ENCODE results near the gene SEBOX.

The SEBOX gene

DNA sequence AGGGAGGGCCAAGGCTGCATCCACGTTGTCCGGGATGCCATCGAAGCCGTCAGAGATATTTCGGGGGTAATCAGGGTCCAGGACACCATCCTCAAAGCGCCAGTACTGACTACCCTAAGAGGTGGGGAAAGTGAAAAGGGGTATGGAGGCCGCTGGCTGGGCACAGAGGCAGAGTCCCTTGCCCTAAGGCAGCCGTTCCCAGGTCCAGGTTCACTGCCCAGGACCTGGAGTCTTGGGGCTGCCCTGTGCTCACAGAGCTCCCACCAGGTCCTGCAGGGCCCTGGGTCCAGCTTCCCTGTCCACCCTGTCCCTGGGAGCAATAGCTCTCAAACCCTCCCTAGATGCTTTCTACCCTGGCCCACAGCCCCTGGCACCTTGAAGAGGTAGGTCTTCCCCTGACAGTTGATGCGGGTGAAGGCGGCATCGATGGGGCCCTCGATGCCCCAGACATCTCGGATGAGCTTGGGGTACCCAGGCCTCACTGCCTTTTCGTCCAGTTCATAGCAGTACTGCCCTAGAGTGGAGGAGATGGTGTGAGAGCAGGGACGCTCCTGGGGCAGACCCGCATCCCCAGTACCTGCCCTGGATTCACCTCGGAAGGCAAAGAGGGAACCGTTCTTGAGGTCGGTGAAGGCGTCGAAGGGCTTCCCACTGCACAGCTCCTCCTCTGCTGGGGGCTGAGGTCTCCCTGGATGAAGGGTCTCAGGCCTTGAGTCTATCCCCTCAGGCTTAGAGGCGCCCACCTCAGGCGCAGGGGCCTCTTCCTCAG lies 4.1 kb upstream of the SEBOX start:
- H3K9me3 ChIP-seq (ENCODE audit: insufficient read depth, low read depth, low read length): no peaks in the 10 kb centered on the region
- H3K27me3 ChIP-seq (ENCODE audit: insufficient read depth, low read length, poor library complexity, severe bottlenecking): no peaks in the 10 kb centered on the region
- H3K4me1 ChIP-seq (ENCODE audit: insufficient read depth, low read length, poor library complexity, severe bottlenecking): no peaks in the 10 kb centered on the region
- H3K9ac ChIP-seq (ENCODE audit: low read depth, low read length, poor library complexity, severe bottlenecking): no peak overlapping the region
- TF ChIP-seq EZH2phosphoT487 (IDR thresholded peaks at IDR 0.05; ENCODE audit: borderline replicate concordance): no peak
- TF ChIP-seq CTCF (conservative IDR thresholded peaks at IDR 0.05; ENCODE audit: low read length): no peak
- H3F3A ChIP-seq (ENCODE audit: low read depth): 0 out of 2 replicates have a peak, but pooled peaks cover 2% of the 10 kb centered on the region
- no peaks in the 10 kb centered on the region for H3K36me3 ChIP-seq (ENCODE audit: insufficient read depth, low read length)
- H3K4me3 ChIP-seq (ENCODE audit: low read length, poor library complexity, severe bottlenecking): no peak overlapping the region
- H3K79me2 ChIP-seq (ENCODE audit: insufficient read depth, low read length): no peaks in the 10 kb centered on the region
- H3K9me2 ChIP-seq (replicated peaks; ENCODE audit: low read depth, low read length): no peaks in the 10 kb centered on the region
- no peaks in the 10 kb centered on the region for H4K20me1 ChIP-seq (ENCODE audit: insufficient read depth, low read length, poor library complexity, severe bottlenecking)
- H2AFZ ChIP-seq (ENCODE audit: low read length): no peak overlapping the region
- H3K4me2 ChIP-seq (ENCODE audit: low read depth, low read length, poor library complexity, severe bottlenecking): no peak overlapping the region

DNA sequence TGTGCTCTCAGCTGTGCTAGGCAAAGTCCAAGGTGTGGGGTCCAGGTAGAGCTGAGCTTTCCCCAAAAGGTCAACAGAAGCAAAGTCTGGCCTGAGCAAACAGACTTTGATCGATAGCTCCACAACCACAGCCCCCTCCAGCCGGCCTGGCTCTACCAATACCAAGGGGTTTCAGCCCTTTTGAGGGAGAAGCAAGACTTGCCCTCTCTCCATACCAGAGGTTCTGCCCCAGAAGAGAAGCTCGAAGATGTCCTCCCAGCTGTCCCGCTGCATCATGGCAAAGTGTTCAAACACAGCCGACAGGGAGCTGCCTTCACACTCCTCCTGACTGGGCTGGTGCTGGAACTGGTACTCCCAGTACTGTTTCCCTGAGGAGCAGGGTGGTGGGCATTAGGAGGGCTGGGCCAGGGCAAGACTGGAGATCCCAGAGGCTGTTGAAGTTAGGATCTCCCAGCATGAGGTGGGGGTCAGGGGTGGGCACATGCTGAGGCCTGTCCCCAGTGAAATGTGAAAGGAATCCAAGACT lies 3.4 kb upstream of the SEBOX start:
- Histone ChIP-seq H3K9ac (ENCODE audit: low read depth, low read length, poor library complexity, severe bottlenecking) (no peak overlapping the region), H3F3A (ENCODE audit: low read depth) (0 out of 2 replicates have a peak, but pooled peaks cover 2% of the 10 kb centered on the region), H2AFZ (ENCODE audit: low read length) (no peak overlapping the region), H3K27me3 (ENCODE audit: insufficient read depth, low read length, poor library complexity, severe bottlenecking) (no peaks in the 10 kb centered on the region), H3K36me3 (ENCODE audit: insufficient read depth, low read length) (no peaks in the 10 kb centered on the region), H3K4me2 (ENCODE audit: low read depth, low read length, poor library complexity, severe bottlenecking) (no peak overlapping the region), H3K4me1 (ENCODE audit: insufficient read depth, low read length, poor library complexity, severe bottlenecking) (no peaks in the 10 kb centered on the region), H3K4me3 (ENCODE audit: low read length, poor library complexity, severe bottlenecking) (no peak overlapping the region), H3K79me2 (ENCODE audit: insufficient read depth, low read length) (no peaks in the 10 kb centered on the region), H3K9me3 (ENCODE audit: insufficient read depth, low read depth, low read length) (no peaks in the 10 kb centered on the region), H4K20me1 (ENCODE audit: insufficient read depth, low read length, poor library complexity, severe bottlenecking) (no peaks in the 10 kb centered on the region), H3K9me2 (replicated peaks; ENCODE audit: low read depth, low read length) (no peaks in the 10 kb centered on the region)
- TF ChIP-seq EZH2phosphoT487 (IDR thresholded peaks at IDR 0.05; ENCODE audit: borderline replicate concordance): no peak
- TF ChIP-seq CTCF (conservative IDR thresholded peaks at IDR 0.05; ENCODE audit: low read length): no peak

- Histone ChIP-seq H3K79me2 (ENCODE audit: insufficient read depth, low read length) (no peaks in the 10 kb centered on the region), H3K27me3 (ENCODE audit: insufficient read depth, low read length, poor library complexity, severe bottlenecking) (no peaks in the 10 kb centered on the region), H4K20me1 (ENCODE audit: insufficient read depth, low read length, poor library complexity, severe bottlenecking) (no peaks in the 10 kb centered on the region), H3K9me2 (replicated peaks; ENCODE audit: low read depth, low read length) (no peaks in the 10 kb centered on the region), H3K9ac (ENCODE audit: low read depth, low read length, poor library complexity, severe bottlenecking) (no peak overlapping the region), H3K9me3 (ENCODE audit: insufficient read depth, low read depth, low read length) (no peaks in the 10 kb centered on the region), H3K4me1 (ENCODE audit: insufficient read depth, low read length, poor library complexity, severe bottlenecking) (no peaks in the 10 kb centered on the region), H2AFZ (ENCODE audit: low read length) (no peak overlapping the region), H3F3A (ENCODE audit: low read depth) (0 out of 2 replicates have a peak, but pooled peaks cover 2% of the 10 kb centered on the region), H3K4me3 (ENCODE audit: low read length, poor library complexity, severe bottlenecking) (no peak overlapping the region), H3K36me3 (ENCODE audit: insufficient read depth, low read length) (no peaks in the 10 kb centered on the region), H3K4me2 (ENCODE audit: low read depth, low read length, poor library complexity, severe bottlenecking) (no peak overlapping the region)
- TF ChIP-seq EZH2phosphoT487 (IDR thresholded peaks at IDR 0.05; ENCODE audit: borderline replicate concordance) (no peak), CTCF (conservative IDR thresholded peaks at IDR 0.05; ENCODE audit: low read length) (no peak)
Measured at GRCh38 chr17:28367641-28368305, 2.8 kb upstream of the SEBOX start.
